HG02970 (cell line): ENCODE results near the gene MGAT5.

Source experiments
- ATAC-seq: cut with Tn5 transposase; IDR thresholded peaks from one replicate; pipeline ENCODE4 v1.9.1; 2021; ENCODE audit warnings: mild to moderate bottlenecking, moderate library complexity, moderate number of reproducible peaks; ENCODE audit not compliant: unreplicated experiment, low FRiP score

Gene MGAT5

DNA sequence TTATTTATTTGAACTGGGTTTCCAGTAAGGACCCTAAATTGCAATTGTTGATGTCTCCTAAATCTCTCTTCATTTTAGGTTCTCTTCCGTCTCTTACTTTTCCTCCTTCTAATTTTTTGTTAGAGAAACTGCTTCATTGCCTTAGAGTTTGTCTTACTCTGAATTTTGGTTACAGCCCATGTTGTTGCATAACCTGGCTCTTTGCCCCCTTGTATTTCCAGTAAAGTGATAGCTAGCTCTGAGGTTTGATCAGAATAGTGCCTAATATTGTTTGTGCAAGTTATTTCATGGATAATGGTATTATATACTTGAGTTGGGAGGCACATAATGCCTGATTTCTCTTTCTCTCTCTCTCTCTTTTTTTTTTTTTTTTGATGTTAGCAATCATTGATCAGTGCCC lies 71.8 kb downstream of the MGAT5 start:
- no peak for ATAC-seq

DNA sequence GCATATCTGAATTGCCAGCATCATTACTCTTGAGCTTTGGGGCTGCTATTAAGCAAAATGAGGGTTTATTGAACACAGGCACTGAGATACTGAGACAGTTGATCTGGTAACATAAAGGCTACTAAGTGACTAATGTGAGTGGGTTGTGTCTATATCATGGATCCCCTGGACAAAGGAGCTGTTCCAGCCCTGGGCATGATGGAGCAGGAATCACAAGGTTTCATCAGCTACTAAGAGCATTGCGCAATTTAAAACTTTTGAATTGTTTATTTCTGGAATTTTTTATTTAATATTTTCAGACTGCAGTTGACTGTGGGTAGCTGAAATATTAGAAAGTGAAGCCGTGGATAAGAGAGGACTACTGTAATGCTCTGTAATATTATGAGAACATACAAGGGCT lies 73.5 kb downstream of the MGAT5 start:
- ATAC-seq = no peak

- ATAC-seq = no peak
These were observed 77.2 kb downstream of the MGAT5 start for GRCh38 chr2:134331081-134331480.

- no peak for ATAC-seq
These were observed 79.8 kb downstream of the MGAT5 start for GRCh38 chr2:134333646-134334189.

GRCh38 chr2:134334542-134335353 lies 80.9 kb downstream of the MGAT5 start:
- ATAC-seq = no peak

DNA sequence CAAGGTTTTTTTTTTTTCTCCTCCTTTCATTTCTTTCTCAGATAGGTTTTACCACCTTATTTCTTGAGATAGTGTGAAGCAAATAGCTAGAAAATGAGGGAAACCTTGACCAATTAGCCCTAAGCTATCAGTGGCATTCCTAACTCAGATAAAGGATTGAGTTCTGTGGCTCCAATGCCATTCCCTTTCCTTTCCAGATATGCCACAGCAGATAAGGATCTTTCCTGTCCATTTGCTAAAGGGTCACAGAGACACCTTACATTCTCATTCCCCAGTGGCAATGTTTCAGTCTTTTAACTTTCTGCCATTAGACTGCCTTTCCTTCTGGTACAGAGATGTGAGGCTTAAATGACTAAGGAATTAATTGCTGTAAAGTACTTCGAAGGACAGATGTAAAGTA lies 81.7 kb downstream of the MGAT5 start:
- ATAC-seq = no peak

GRCh38 chr2:134336352-134336751 lies 82.5 kb downstream of the MGAT5 start:
- peak; percentile 93 for ATAC-seq

DNA sequence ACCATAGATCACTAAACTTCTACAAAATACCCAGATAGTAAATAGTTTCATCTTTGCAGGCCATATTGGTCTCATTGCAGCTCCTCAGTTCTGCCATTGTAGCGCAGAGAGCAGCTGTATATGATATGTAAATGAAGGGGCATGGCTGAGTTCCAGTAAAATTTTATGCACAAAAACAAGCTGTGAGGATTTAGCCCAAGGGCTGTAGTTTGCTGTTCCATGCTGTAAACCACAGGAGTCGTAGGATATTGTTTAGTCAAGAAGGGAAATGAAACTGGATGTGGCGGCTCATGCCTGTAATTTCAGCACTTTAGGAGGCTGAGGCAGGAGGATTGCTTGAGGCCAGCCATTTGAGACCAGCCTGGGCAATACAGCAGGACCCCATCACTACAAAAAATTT lies 83.0 kb downstream of the MGAT5 start:
- ATAC-seq = no peak

DNA sequence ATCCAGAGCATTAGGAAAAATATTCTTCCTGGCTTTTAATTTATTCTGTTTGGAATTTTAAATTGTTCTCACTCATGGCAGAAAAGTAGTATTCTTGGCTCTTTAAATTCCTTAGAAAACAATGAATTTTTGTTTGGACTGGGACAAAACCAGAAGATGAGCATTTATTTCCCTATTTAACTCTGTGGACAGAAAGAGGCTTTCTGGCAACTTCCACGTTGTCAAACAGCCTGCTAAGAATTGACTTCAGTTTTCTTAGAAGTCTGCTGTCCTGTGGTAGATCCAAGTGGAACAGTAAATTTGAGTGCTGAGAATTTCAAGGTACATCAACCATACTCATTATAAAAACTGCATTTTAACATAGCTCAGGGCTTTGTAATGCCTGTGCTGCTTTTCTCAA lies 83.8 kb downstream of the MGAT5 start:
- no peak for ATAC-seq

DNA sequence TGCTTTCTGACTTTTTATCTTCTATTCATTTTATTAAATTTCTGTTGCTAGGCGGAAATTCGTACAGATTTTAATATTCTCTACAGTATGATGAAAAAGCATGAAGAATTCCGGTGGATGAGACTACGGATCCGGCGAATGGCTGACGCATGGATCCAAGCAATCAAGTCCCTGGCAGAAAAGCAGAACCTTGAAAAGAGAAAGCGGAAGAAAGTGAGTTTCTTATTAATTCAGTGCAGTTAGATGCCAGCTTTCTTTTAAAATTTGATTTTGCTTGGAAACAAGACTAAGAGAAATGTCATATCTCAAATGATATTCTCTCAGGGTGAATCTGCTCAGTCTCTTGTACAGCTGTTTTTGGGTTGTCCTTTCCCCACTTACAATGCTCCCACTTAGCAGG lies 84.3 kb downstream of the MGAT5 start:
- ATAC-seq = no peak

- ATAC-seq = no peak
These were observed 87.6 kb downstream of the MGAT5 start for GRCh38 chr2:134341476-134341875.

- no peak for ATAC-seq
These were observed 91.3 kb downstream of the MGAT5 start for GRCh38 chr2:134344954-134345697.

DNA sequence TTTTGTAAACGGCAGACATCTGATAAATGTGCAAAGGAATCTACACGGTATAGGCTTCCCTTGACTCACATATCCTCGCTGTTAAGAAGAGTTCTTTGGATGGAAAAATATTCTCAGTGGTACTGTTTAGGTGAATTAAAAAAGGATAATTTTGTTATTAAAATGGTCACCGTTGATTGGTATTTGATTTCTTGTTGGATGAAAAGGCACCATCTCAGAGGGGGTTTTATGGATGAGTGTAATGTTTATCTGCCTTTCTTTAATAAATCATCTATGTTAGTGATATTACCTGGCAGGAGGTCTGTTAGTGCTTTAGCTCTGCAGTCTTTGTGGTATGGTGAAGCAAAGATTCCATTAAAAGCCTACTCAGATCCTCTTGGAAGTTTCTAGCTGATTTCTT lies 92.3 kb downstream of the MGAT5 start:
- ATAC-seq = no peak

DNA sequence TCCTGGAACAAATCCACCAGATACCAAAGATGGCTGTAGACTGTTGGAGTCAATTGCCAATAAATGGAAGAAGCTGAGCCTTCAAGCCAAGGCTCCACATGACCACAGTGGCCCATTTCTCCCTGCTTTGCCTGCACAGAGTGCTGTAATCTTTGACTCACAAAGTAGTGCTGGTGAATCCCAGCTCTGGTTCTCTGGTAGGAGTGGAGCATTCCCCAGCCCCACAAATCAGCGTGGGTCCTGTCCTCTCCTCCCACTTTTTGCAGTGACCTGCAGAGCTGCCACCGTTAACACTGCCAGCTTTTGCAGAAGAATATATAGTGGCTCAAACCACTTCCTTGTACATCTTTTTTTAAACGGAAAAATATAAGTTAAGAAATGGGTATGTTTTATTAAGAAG lies 93.9 kb downstream of the MGAT5 start:
- ATAC-seq = no peak

- no peak for ATAC-seq
These were observed 94.4 kb downstream of the MGAT5 start for GRCh38 chr2:134348239-134348638.

DNA sequence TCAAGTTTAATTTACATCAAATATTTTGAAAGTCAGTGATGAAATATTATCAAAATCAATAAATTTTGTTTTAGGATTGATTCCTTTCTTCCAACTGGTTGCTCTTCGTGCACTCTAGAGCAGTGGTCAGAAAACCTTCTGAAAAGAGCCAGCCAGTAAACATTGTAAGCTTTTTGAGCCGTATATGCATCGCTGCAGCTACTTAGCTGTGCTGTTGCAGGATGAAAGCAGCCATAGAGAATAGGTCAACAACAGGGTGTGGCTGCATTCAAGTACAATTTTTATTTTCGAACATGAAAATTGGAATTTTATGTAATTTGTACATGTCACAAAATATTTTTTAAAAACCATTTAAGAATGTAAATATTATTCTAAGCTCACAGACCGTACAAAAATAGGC lies 94.9 kb downstream of the MGAT5 start:
- ATAC-seq = no peak

GRCh38 chr2:134351016-134351415 lies 97.1 kb downstream of the MGAT5 start:
- ATAC-seq = no peak

DNA sequence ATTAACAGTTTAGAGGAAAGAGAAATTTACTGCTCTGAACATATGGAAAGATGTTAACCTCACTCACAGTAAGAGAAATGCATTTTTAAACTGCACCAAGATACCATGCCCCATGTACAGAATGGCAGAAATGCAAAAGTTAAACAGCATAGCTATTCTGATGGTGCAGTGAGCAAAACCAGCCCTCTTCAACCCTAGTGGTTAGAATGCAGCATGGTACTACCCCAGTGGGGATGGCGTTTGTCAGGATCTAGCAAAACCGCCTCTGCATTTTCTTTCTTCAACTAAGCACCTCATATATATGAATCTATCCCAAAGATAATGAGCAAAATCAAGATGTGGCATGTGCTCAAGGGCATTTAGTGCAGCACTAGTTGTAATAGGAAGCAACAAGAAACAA lies 98.0 kb downstream of the MGAT5 start:
- ATAC-seq = no peak

GRCh38 chr2:134352844-134353243 lies 99.0 kb downstream of the MGAT5 start:
- no peak for ATAC-seq

- ATAC-seq = no peak
These were observed 100.7 kb downstream of the MGAT5 start for GRCh38 chr2:134354611-134355010.

GRCh38 chr2:134357814-134358213 lies 103.9 kb downstream of the MGAT5 start:
- no peak for ATAC-seq
